Mammary epithelial cell (primary cell): ENCODE data around the gene CELF4.

Source experiments
- EZH2 ChIP-seq: IDR thresholded peaks from 2 replicates; pipeline ENCODE4 v1.6.1; 2012; ENCODE audit warnings: low read length, inconsistent platforms, borderline replicate concordance
- TF ChIP-seq, protein P1 (sequence below), 2 donors: IDR thresholded peaks in 1 of 2; conservative IDR thresholded peaks in 1 of 2; 2 replicates each; pipeline ENCODE4 v1.5.1; 2011 to 2012; ENCODE audit warnings: inconsistent platforms in 2 of 2, low read length in 2 of 2, mild to moderate bottlenecking in 2 of 2, control low read depth in 1 of 2, low read depth in 1 of 2; ENCODE audit not compliant: insufficient read depth in 1 of 2; ENCODE audit errors: extremely low read depth in 1 of 2

DNA sequence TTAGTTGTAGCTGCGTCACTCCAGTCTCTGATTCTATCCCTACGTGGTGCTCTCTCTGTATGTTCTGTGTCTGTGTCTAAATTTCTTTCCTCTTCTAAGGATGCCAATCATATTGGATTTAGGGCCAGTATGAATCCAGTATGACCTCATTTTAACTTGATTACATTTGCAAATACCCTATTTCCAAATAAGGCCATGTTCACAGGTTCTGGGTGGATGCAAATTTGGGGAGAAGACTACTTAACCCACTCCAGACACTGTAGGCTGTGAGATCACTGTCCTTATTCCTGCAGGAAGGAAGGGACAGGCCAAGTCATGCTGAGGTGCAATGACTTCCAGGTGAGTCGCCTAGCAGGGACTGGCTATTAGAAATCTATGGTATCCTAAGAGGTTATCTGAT is 272.2 kb downstream of the CELF4 start:
- TF ChIP-seq, protein P1, sequence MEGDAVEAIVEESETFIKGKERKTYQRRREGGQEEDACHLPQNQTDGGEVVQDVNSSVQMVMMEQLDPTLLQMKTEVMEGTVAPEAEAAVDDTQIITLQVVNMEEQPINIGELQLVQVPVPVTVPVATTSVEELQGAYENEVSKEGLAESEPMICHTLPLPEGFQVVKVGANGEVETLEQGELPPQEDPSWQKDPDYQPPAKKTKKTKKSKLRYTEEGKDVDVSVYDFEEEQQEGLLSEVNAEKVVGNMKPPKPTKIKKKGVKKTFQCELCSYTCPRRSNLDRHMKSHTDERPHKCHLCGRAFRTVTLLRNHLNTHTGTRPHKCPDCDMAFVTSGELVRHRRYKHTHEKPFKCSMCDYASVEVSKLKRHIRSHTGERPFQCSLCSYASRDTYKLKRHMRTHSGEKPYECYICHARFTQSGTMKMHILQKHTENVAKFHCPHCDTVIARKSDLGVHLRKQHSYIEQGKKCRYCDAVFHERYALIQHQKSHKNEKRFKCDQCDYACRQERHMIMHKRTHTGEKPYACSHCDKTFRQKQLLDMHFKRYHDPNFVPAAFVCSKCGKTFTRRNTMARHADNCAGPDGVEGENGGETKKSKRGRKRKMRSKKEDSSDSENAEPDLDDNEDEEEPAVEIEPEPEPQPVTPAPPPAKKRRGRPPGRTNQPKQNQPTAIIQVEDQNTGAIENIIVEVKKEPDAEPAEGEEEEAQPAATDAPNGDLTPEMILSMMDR (conservative IDR thresholded peaks at IDR 0.05 in 1 of 2, IDR thresholded peaks at IDR 0.05 in 1 of 2; ENCODE audit: extremely low read depth in 1 of 2, insufficient read depth in 1 of 2, low read depth in 1 of 2, low read length in 2 of 2) = no peak
- TF ChIP-seq EZH2 = no peak
